K562 (cell line): Measurements from ENCODE around the gene DAGLB. TPM values are rescaled to one million over a fixed set of nuclear protein-coding genes. Genes with fewer than 3 reads are reported as not detected.

Experiments
- ARID3A ChIP-seq: IDR thresholded peaks from 2 replicates; pipeline ENCODE4 v1.6.1; 2012; ENCODE audit warnings: low read depth, low read length, improper control_type of control experiment, borderline replicate concordance
- CEBPZ ChIP-seq: fragments of 150-350 bp; IDR thresholded peaks from 2 replicates; pipeline ENCODE4 v1.6.1; 2014; ENCODE audit warnings: low read depth, mild to moderate bottlenecking, low read length, borderline replicate concordance
- CREBBP ChIP-seq: IDR thresholded peaks from one replicate; pipeline ENCODE4 v1.6.1; 2012; ENCODE audit warnings: low read depth, mild to moderate bottlenecking, control low read depth, inconsistent platforms, low read length
- CXXC5 ChIP-seq: fragments of 250-450 bp; sonication (Bioruptor Pico); IDR thresholded peaks from 2 replicates; pipeline ENCODE4 v1.8.0; 2022; ENCODE audit warnings: inconsistent platforms, mild to moderate bottlenecking, moderate library complexity
- DLX4 ChIP-seq: fragments of 250-450 bp; sonication (Bioruptor Pico); IDR thresholded peaks from 2 replicates; pipeline ENCODE4 v1.6.1; 2021; ENCODE audit warnings: mild to moderate bottlenecking
- ETV6 ChIP-seq, 3 experiments: fragments of 150-350 bp in 1 of 3; sonication (generic) in 1 of 3; formaldehyde crosslinking in 1 of 3; IDR thresholded peaks; 2 replicates each; pipeline versions ENCODE4 v1.6.1 to v1.8.0; 2014 to 2022; ENCODE audit warnings: borderline replicate concordance in 2 of 3, low read depth in 2 of 3, antibody characterized with exemption in 1 of 3, low read length in 1 of 3, mild to moderate bottlenecking in 1 of 3, missing genetic modification reagents in 1 of 3
- HDAC2 ChIP-seq: fragments of 450-650 bp; IDR thresholded peaks from 2 replicates; pipeline ENCODE4 v1.6.1; 2016; ENCODE audit warnings: mild to moderate bottlenecking
- JUN ChIP-seq, 2 experiments: sonication (generic) in 1 of 2; formaldehyde crosslinking in 1 of 2; IDR thresholded peaks; 2 replicates each; pipeline versions ENCODE4 v1.6.1 to v1.8.0; 2012 to 2022; ENCODE audit warnings: borderline replicate concordance in 2 of 2, mild to moderate bottlenecking in 2 of 2, improper control_type of control experiment in 1 of 2, low read depth in 1 of 2, low read length in 1 of 2, missing genetic modification reagents in 1 of 2
- MAFF ChIP-seq: IDR thresholded peaks from 2 replicates; pipeline ENCODE4 v1.6.1; 2012; ENCODE audit warnings: low read length, improper control_type of control experiment
- PRPF4 ChIP-seq: fragments of 200-400 bp; formaldehyde crosslinking; IDR thresholded peaks from one replicate; pipeline ENCODE4 v1.6.1; 2017; ENCODE audit warnings: low read length, low read depth, mild to moderate bottlenecking; ENCODE audit not compliant: insufficient read depth, poor library complexity, severe bottlenecking
- THAP12 ChIP-seq: fragments of 250-450 bp; sonication (Bioruptor Pico); IDR thresholded peaks from 2 replicates; pipeline ENCODE4 v1.9.0; 2021; ENCODE audit warnings: mild to moderate bottlenecking, inconsistent platforms
- ZFPM2 ChIP-seq: fragments of 250-450 bp; sonication (Bioruptor Pico); IDR thresholded peaks from 2 replicates; pipeline ENCODE4 v1.5.1; 2022; ENCODE audit warnings: mild to moderate bottlenecking
- ZNF639 ChIP-seq, 2 experiments: fragments of 200-800 bp in 1 of 2; sonication (Bioruptor generic) in 1 of 2; sonication (generic) in 1 of 2; formaldehyde crosslinking in 1 of 2; IDR thresholded peaks in 1 of 2; conservative IDR thresholded peaks in 1 of 2; 2 replicates each; pipeline versions ENCODE4 v1.5.0 to v1.6.1; 2016 to 2020; ENCODE audit warnings: missing compliant biosample characterization in 1 of 2, missing genetic modification characterization in 1 of 2, missing genetic modification reagents in 1 of 2
- polyA plus RNA-seq, 8 experiments: library from polyadenylated mRNA; depleted of rRNA in 4 of 8; stranded (reverse) in 5 of 8; unstranded in 3 of 8; fragments of >200 nt; fragmentation: Nextera tagmentation in 2 of 8; fragmentation: Illumina TruSeq in 1 of 8; extraction: Ambion mirVana in 2 of 8; extraction: Trizol in 1 of 8; gene quantifications; 2 replicates each; pipeline versions ENCODE4 v1.2.1 to v1.2.3, GENCODE V29; 2011 to 2014; ENCODE audit warnings: inconsistent platforms in 1 of 8, missing spikeins in 1 of 8
- total RNA-seq, 7 experiments: library from RNA; depleted of rRNA in 6 of 7; stranded (reverse); fragments of >200 nt in 6 of 7; fragmentation: Illumina TruSeq in 2 of 7; extraction: Trizol in 2 of 7; gene quantifications; 2 replicates each; pipeline versions ENCODE4 v1.2.1 to v1.2.3, GENCODE V29; 2011 to 2021; ENCODE audit warnings: low replicate concordance in 1 of 7

Gene DAGLB
- total and polyA plus RNA-seq, 9 of the 15 experiments (the other 6 are each of a cell fraction or from before 2014, with no cell fraction given): 0.92 to 16.4 (median 9.3) TPM

GRCh38 chr7:6392712-6393666 lies 54.8 kb downstream of the DAGLB start (continued):
- no peak for TF ChIP-seq DLX4 (CRISPR knock-in tag)
- peak; percentile 83 for TF ChIP-seq HDAC2
- peak; percentile 27; the same call in 1 of the 2 replicates for TF ChIP-seq CXXC5 (CRISPR knock-in tag)
- peak; percentile 74; the same call in 1 of the 2 replicates for TF ChIP-seq JUN (IDR thresholded peaks at IDR 0.05; ENCODE audit: borderline replicate concordance, low read depth, low read length)
- no peak for TF ChIP-seq JUN (CRISPR knock-in tag; IDR thresholded peaks at IDR 0.05; ENCODE audit: borderline replicate concordance)
- 0 out of 2 replicates have a peak, but pooled peaks have one; percentile 23 for TF ChIP-seq MAFF
- TF ChIP-seq CEBPZ: no peak
- no peak for TF ChIP-seq CREBBP
- TF ChIP-seq THAP12: no peak
- TF ChIP-seq ETV6 (IDR thresholded peaks at IDR 0.05; ENCODE audit: borderline replicate concordance in 1 of 2, low read depth in 2 of 2, low read length in 1 of 2): no peak
- no peak for TF ChIP-seq ETV6 (CRISPR knock-in tag; IDR thresholded peaks at IDR 0.05; ENCODE audit: borderline replicate concordance)
- no peak for TF ChIP-seq ZFPM2 (CRISPR knock-in tag)
- TF ChIP-seq ARID3A: peak; percentile 39; the same call in 1 of the 2 replicates
- TF ChIP-seq ZNF639 (CRISPR knock-in tag; conservative IDR thresholded peaks at IDR 0.05 in 1 of 2, IDR thresholded peaks at IDR 0.05 in 1 of 2): peak in 1 of 2 experiments; percentile 64; a peak in 1 of 4 replicates
- no peak for TF ChIP-seq PRPF4
